ENCODE results near the gene ADGRE3. TPM values are rescaled to one million over a fixed set of nuclear protein-coding genes. Genes with fewer than 3 reads are reported as not detected.

Gene ADGRE3
- total and polyA plus RNA-seq, 3 experiments from 2014 or later = 0.17 TPM; not detected in 2

DNA sequence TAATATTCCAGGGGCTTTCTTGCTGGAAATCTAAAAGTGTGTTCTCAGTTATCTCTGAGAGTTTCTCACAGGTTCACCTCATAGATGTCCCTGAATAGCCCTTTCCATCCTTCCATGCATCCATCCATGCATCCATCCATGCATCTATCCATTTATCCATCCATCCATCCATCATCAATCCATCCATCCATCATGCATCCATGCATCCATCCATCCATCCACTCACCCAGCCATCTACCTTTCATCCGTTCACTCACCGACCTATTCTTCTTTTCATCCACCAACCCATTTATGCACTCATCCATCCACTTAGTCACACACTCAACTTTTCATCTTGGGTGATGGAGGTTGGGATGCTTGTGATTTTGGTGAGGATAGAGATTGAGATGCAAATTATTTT is 7.4 kb upstream of the ADGRE3 start:
- no peaks in the 10 kb centered on the region for H3K36me3 Mint-ChIP-seq
- Histone ChIP-seq H3K27ac (ENCODE audit: low read depth, low read length) (no peak overlapping the region), H3K4me1 (ENCODE audit: insufficient read depth, low read length) (no peaks in the 10 kb centered on the region), H3K9me3 (ENCODE audit: low read length) (no peaks in the 10 kb centered on the region), H3K36me3 (ENCODE audit: insufficient read depth, low read length) (no peaks in the 10 kb centered on the region), H3K4me3 (ENCODE audit: low read length) (no peak overlapping the region), H3K27me3 (ENCODE audit: insufficient read depth, low read length, poor library complexity, severe bottlenecking) (no peaks in the 10 kb centered on the region)
- DNase-seq = no peak
- H3K4me1 Mint-ChIP-seq = peaks cover 0 to 8% (median 5%) of the 10 kb centered on the region in 3 donors
- H3K4me3 Mint-ChIP-seq = no peak overlapping the region
- peaks cover 7 to 17% of the 10 kb centered on the region in 2 donors for H3K27me3 Mint-ChIP-seq
- CTCF ChIA-PET = no interaction called here
- H3K9me3 Mint-ChIP-seq = no peaks in the 10 kb centered on the region
- H3K27ac Mint-ChIP-seq = peak overlapping the region in 2 of 8 donors; percentile 48 to 73
- POLR2A ChIA-PET = no interaction called here

DNA sequence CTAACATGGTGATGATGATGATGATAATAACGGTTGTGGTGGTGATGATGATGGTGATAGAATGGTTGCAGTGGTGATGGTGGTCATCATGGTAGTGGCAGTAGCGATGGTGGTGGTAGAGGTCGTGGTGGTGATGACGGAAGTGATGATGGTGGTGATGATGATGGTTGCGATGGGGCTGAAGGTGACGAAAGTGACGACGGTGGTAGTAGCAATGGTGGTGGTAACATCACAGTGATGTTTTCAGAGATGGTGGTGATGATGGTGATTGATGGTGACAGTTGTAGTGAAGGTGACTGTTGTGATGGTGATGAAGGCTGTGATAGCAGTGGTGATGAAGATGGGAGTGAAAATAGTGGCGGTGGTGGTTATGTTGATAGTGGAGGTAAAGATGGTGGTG is 3.6 kb upstream of the ADGRE3 start:
- H3K4me1 ChIP-seq (ENCODE audit: insufficient read depth, low read length) = no peaks in the 10 kb centered on the region
- Mint-ChIP-seq H3K27ac (no peak overlapping the region), H3K27me3 (peaks cover 6 to 35% of the 10 kb centered on the region in 2 donors), H3K4me3 (no peak overlapping the region), H3K36me3 (no peaks in the 10 kb centered on the region), H3K4me1 (peaks cover 0 to 9% (median 9%) of the 10 kb centered on the region in 3 donors), H3K9me3 (no peaks in the 10 kb centered on the region)
- no peak overlapping the region for H3K27ac ChIP-seq (ENCODE audit: low read depth, low read length)
- H3K27me3 ChIP-seq (ENCODE audit: insufficient read depth, low read length, poor library complexity, severe bottlenecking) = no peaks in the 10 kb centered on the region
- CTCF ChIA-PET = no interaction called here
- H3K36me3 ChIP-seq (ENCODE audit: insufficient read depth, low read length) = no peaks in the 10 kb centered on the region
- POLR2A ChIA-PET = no interaction called here
- H3K4me3 ChIP-seq (ENCODE audit: low read length) = no peak overlapping the region
- no peaks in the 10 kb centered on the region for H3K9me3 ChIP-seq (ENCODE audit: low read length)
- no peak for DNase-seq

DNA sequence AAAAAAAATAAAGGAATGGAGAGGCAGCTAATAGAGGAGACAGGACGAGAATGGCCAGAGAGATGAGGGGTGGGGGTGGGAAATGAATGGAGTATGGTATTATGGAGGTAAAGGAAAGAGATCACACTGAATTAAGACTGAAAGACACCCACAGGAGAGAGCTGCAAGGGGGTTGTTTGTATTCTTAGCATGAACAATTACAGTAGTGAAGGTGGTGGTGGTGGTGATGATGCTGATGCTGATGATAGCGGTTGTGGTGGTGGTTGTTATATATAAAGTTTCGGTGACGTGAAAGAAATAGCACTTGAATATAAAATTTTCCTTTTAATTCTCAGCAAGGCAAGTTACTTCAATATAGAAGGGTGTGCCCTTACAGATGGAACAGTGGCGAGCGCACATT is 2.8 kb upstream of the ADGRE3 start:
- H3K4me1 Mint-ChIP-seq = peaks cover 0 to 13% (median 13%) of the 10 kb centered on the region in 3 donors
- POLR2A ChIA-PET = no interaction called here

DNA sequence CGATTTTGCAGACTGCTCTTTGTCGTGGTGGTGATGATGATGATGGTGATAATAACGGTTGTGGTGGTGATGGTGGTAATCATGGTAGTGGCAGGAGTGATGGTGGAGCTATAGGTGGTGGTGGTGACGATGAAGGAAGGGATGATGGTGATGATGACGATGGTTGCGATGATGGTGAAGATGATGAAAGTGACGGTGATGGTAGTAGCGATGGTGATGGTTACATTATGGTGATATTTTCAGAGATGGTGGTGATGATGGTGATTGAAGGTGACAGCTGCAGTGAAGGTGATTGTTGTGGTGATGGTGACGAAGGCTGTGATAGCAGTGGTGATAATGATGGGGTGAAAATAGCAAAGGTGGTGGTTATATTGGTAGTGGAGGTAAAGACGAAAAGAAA is 2.1 kb upstream of the ADGRE3 start:
- no peak overlapping the region for H3K27ac ChIP-seq (ENCODE audit: low read depth, low read length)
- ChIA-PET POLR2A (no interaction called here), CTCF (interaction anchor here (1.6 kb wide), 1 partner anchor 9 kb away, joined by 5 read pairs; no protein-coding TSS in a partner anchor)
- peaks cover 0 to 18% (median 14%) of the 10 kb centered on the region in 3 donors for H3K4me1 Mint-ChIP-seq
- H3K9me3 ChIP-seq (ENCODE audit: low read length) = no peaks in the 10 kb centered on the region
- H3K9me3 Mint-ChIP-seq = no peaks in the 10 kb centered on the region
- H3K27me3 Mint-ChIP-seq = peaks cover 6 to 34% of the 10 kb centered on the region in 2 donors
- no peaks in the 10 kb centered on the region for H3K27me3 ChIP-seq (ENCODE audit: insufficient read depth, low read length, poor library complexity, severe bottlenecking)
- DNase-seq = peak in 1 of 5 donors; percentile 52
- H3K4me3 Mint-ChIP-seq = no peak overlapping the region
- H3K27ac Mint-ChIP-seq = no peak overlapping the region
- no peak overlapping the region for H3K4me3 ChIP-seq (ENCODE audit: low read length)
- H3K36me3 Mint-ChIP-seq = no peaks in the 10 kb centered on the region
- no peaks in the 10 kb centered on the region for H3K36me3 ChIP-seq (ENCODE audit: insufficient read depth, low read length)
- H3K4me1 ChIP-seq (ENCODE audit: insufficient read depth, low read length) = no peaks in the 10 kb centered on the region

More for the DNA sequence above, 2.8 kb upstream of the ADGRE3 start:
- Histone ChIP-seq H3K27ac (ENCODE audit: low read depth, low read length) (no peak overlapping the region), H3K36me3 (ENCODE audit: insufficient read depth, low read length) (no peaks in the 10 kb centered on the region), H3K4me1 (ENCODE audit: insufficient read depth, low read length) (no peaks in the 10 kb centered on the region), H3K4me3 (ENCODE audit: low read length) (no peak overlapping the region), H3K9me3 (ENCODE audit: low read length) (no peaks in the 10 kb centered on the region), H3K27me3 (ENCODE audit: insufficient read depth, low read length, poor library complexity, severe bottlenecking) (no peaks in the 10 kb centered on the region)
- H3K4me3 Mint-ChIP-seq = no peak overlapping the region
- H3K9me3 Mint-ChIP-seq = no peaks in the 10 kb centered on the region
- no peak overlapping the region for H3K27ac Mint-ChIP-seq
- H3K27me3 Mint-ChIP-seq = peaks cover 7 to 38% of the 10 kb centered on the region in 2 donors
- CTCF ChIA-PET = no interaction called here
- no peaks in the 10 kb centered on the region for H3K36me3 Mint-ChIP-seq
- DNase-seq = peak in 1 of 5 donors; percentile 20

DNA sequence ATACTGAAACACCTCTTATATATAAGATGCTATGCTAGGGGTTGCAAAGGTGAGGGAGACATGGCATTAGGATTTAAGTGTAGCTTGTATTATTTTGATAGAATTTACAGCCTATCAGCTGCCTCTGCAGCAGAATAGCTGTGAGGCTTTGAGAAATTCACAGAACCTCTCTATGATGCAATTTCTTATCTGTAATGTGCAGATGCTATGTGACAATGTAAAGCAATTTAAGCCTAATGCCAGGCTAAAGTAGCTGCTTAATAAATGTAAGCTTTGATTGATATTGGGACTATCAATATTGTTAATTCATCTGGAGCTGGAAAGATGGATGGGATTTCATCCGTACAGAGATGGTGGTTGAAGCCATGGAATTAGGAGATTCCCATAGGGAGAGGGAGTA is 1.6 kb downstream of the ADGRE3 start:
- no peaks in the 10 kb centered on the region for H3K27me3 ChIP-seq (ENCODE audit: insufficient read depth, low read length, poor library complexity, severe bottlenecking)
- CTCF ChIA-PET = interaction anchor here (0.9 kb wide), 1 partner anchor 16 kb away, joined by 3 read pairs; the partner anchor contains the start of gene ZNF333
- no peaks in the 10 kb centered on the region for H3K9me3 ChIP-seq (ENCODE audit: low read length)
- no peaks in the 10 kb centered on the region for H3K4me1 ChIP-seq (ENCODE audit: insufficient read depth, low read length)
- H3K36me3 ChIP-seq (ENCODE audit: insufficient read depth, low read length) = no peaks in the 10 kb centered on the region
- Mint-ChIP-seq H3K9me3 (peaks cover 4 to 13% (median 8%) of the 10 kb centered on the region in 5 donors), H3K4me3 (peak overlapping the region in 2 of 7 donors; percentile 41 to 66), H3K36me3 (no peaks in the 10 kb centered on the region), H3K27ac (peak overlapping the region in 7 of 8 donors; percentile 37 to 95 (median 88)), H3K27me3 (peaks cover 6 to 52% of the 10 kb centered on the region in 2 donors), H3K4me1 (peaks cover 7 to 29% (median 25%) of the 10 kb centered on the region in 3 donors)
- H3K4me3 ChIP-seq (ENCODE audit: low read length) = no peak overlapping the region
- no peak for DNase-seq
- no peak overlapping the region for H3K27ac ChIP-seq (ENCODE audit: low read depth, low read length)
- POLR2A ChIA-PET = no interaction called here

DNA sequence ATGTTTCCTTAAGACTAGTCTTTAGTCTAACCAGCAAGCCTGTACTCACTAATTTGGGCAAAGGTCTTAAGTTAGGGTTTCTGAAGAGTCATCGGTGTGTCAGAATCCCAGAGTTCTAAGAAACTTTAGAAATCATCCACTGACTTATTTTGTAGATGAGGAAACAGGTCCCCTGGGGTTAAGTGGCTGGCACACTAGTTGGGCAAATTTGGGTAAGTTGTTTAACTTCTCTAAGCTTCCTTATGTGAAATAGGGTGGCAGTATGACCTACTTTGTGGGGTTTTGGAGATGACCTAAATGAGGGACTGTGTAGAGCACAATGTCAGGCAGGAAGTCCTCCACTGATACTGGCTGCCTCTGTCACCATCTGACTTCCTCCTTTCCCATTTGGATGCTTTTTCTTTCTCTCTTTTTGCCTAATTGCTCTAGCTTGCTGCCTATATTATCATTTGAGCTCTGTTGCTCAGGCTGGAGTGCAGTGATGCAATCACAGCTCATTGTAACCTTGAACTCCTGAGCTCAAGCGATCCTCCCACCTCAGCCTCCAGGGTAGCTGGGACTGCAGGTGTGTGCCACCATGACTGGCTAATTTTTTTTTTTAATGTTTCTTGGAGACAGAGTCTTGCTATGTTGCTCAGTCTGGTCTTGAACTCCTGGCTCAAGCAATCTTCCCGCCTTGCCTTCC is 2.3 kb downstream of the ADGRE3 start:
- Mint-ChIP-seq H3K36me3 (no peaks in the 10 kb centered on the region), H3K27ac (peak overlapping the region in 7 of 8 donors; percentile 83 to 95 (median 88)), H3K9me3 (peaks cover 4 to 13% (median 8%) of the 10 kb centered on the region in 5 donors), H3K4me1 (peaks cover 11 to 33% (median 31%) of the 10 kb centered on the region in 3 donors), H3K4me3 (peak overlapping the region in 5 of 7 donors; percentile 5 to 66 (median 32)), H3K27me3 (peaks cover 6 to 52% of the 10 kb centered on the region in 2 donors)
- Histone ChIP-seq H3K4me1 (ENCODE audit: insufficient read depth, low read length) (no peaks in the 10 kb centered on the region), H3K9me3 (ENCODE audit: low read length) (no peaks in the 10 kb centered on the region), H3K27me3 (ENCODE audit: insufficient read depth, low read length, poor library complexity, severe bottlenecking) (no peaks in the 10 kb centered on the region), H3K4me3 (ENCODE audit: low read length) (no peak overlapping the region), H3K36me3 (ENCODE audit: insufficient read depth, low read length) (no peaks in the 10 kb centered on the region), H3K27ac (ENCODE audit: low read depth, low read length) (no peak overlapping the region)
- DNase-seq = peak in 2 of 5 donors; percentile 12 to 52
- CTCF ChIA-PET = interaction anchor here (0.9 kb wide), 1 partner anchor 17 kb away, joined by 3 read pairs; the partner anchor contains the start of gene ZNF333
- POLR2A ChIA-PET = no interaction called here

GRCh38 chr19:14670408-14670807 is 4.2 kb downstream of the ADGRE3 start:
- Histone ChIP-seq H3K36me3 (ENCODE audit: insufficient read depth, low read length) (no peaks in the 10 kb centered on the region), H3K27me3 (ENCODE audit: insufficient read depth, low read length, poor library complexity, severe bottlenecking) (no peaks in the 10 kb centered on the region), H3K27ac (ENCODE audit: low read depth, low read length) (no peak overlapping the region), H3K4me1 (ENCODE audit: insufficient read depth, low read length) (no peaks in the 10 kb centered on the region), H3K9me3 (ENCODE audit: low read length) (no peaks in the 10 kb centered on the region), H3K4me3 (ENCODE audit: low read length) (no peak overlapping the region)
- Mint-ChIP-seq H3K27ac (peak overlapping the region in 3 of 8 donors; percentile 46 to 95 (median 93)), H3K36me3 (no peaks in the 10 kb centered on the region), H3K4me1 (peaks cover 13 to 38% (median 37%) of the 10 kb centered on the region in 3 donors), H3K4me3 (no peak overlapping the region), H3K9me3 (peaks cover 4 to 13% (median 8%) of the 10 kb centered on the region in 5 donors), H3K27me3 (peaks cover 6 to 57% of the 10 kb centered on the region in 2 donors)
- ChIA-PET CTCF (no interaction called here), POLR2A (no interaction called here)
- no peak for DNase-seq

DNA sequence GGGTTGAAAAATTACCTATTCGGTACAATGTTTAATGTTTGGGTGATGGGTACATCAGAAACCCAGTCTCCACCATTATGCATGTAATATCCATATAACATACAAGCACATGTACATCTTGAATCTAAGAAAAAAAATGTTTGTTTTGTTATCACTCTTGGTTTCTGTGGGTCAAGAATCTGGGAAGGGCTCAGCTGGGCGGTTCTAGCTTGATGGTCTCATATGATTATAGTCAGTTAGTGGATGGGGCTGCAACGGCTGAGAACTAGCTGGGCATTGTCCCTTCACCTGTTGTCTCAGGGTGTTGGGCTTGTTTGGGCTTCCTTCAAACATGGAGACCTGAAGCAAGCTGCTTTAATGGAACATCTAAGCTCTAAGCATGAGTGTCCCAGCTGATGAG is 4.7 kb downstream of the ADGRE3 start:
- no peak overlapping the region for H3K27ac ChIP-seq (ENCODE audit: low read depth, low read length)
- no peaks in the 10 kb centered on the region for H3K9me3 ChIP-seq (ENCODE audit: low read length)
- ChIA-PET CTCF (no interaction called here), POLR2A (no interaction called here)
- peaks cover 4 to 13% (median 8%) of the 10 kb centered on the region in 5 donors for H3K9me3 Mint-ChIP-seq
- no peaks in the 10 kb centered on the region for H3K36me3 Mint-ChIP-seq
- H3K27me3 ChIP-seq (ENCODE audit: insufficient read depth, low read length, poor library complexity, severe bottlenecking) = no peaks in the 10 kb centered on the region
- peaks cover 6 to 55% of the 10 kb centered on the region in 2 donors for H3K27me3 Mint-ChIP-seq
- no peak overlapping the region for H3K4me3 Mint-ChIP-seq
- H3K27ac Mint-ChIP-seq = peak overlapping the region in 2 of 8 donors; percentile 46 to 93
- no peaks in the 10 kb centered on the region for H3K36me3 ChIP-seq (ENCODE audit: insufficient read depth, low read length)
- no peaks in the 10 kb centered on the region for H3K4me1 ChIP-seq (ENCODE audit: insufficient read depth, low read length)
- DNase-seq = no peak
- no peak overlapping the region for H3K4me3 ChIP-seq (ENCODE audit: low read length)
- peaks cover 13 to 37% (median 37%) of the 10 kb centered on the region in 3 donors for H3K4me1 Mint-ChIP-seq

Data from CD8-positive, alpha-beta memory T cell (primary cell).